8988T (cell line): Measurements from ENCODE around the gene CREB5.

Experiments used
- DNase-seq: peaks from one replicate; pipeline ENCODE4 v3.0.0; 2011

Gene CREB5

GRCh38 chr7:28724563-28724962 lies 312.2 kb downstream of the CREB5 start:
- no peak for DNase-seq

GRCh38 chr7:28725045-28725642 lies 312.8 kb downstream of the CREB5 start:
- no peak for DNase-seq

GRCh38 chr7:28725911-28726310 lies 313.6 kb downstream of the CREB5 start:
- no peak for DNase-seq

- DNase-seq = no peak
Observed at GRCh38 chr7:28726555-28726954, 314.2 kb downstream of the CREB5 start.

- DNase-seq = no peak
Observed at GRCh38 chr7:28729281-28729680, 317.0 kb downstream of the CREB5 start.

- no peak for DNase-seq
Observed at GRCh38 chr7:28729727-28730126, 317.4 kb downstream of the CREB5 start.

GRCh38 chr7:28731092-28731658 lies 318.9 kb downstream of the CREB5 start:
- no peak for DNase-seq

- DNase-seq = no peak
Observed at GRCh38 chr7:28732071-28732869, 320.0 kb downstream of the CREB5 start.

GRCh38 chr7:28733035-28733434 lies 320.7 kb downstream of the CREB5 start:
- DNase-seq = no peak

- DNase-seq = no peak
Observed at GRCh38 chr7:28738412-28738811, 326.1 kb downstream of the CREB5 start.

GRCh38 chr7:28739128-28739527 lies 326.8 kb downstream of the CREB5 start:
- no peak for DNase-seq

GRCh38 chr7:28739826-28740225 lies 327.5 kb downstream of the CREB5 start:
- no peak for DNase-seq

GRCh38 chr7:28744951-28745350 lies 332.6 kb downstream of the CREB5 start:
- DNase-seq = no peak

GRCh38 chr7:28745351-28745750 lies 333.0 kb downstream of the CREB5 start:
- DNase-seq = no peak

GRCh38 chr7:28747404-28747803 lies 335.1 kb downstream of the CREB5 start:
- DNase-seq = no peak

- no peak for DNase-seq
Observed at GRCh38 chr7:28747854-28748253, 335.5 kb downstream of the CREB5 start.

GRCh38 chr7:28748346-28748745 lies 336.0 kb downstream of the CREB5 start:
- no peak for DNase-seq

GRCh38 chr7:28748933-28749584 lies 336.7 kb downstream of the CREB5 start:
- DNase-seq = peak; percentile 24

GRCh38 chr7:28749638-28750037 lies 337.3 kb downstream of the CREB5 start:
- no peak for DNase-seq

GRCh38 chr7:28750981-28751380 lies 338.7 kb downstream of the CREB5 start:
- DNase-seq = no peak

GRCh38 chr7:28753613-28754012 lies 341.3 kb downstream of the CREB5 start:
- DNase-seq = no peak

- DNase-seq = no peak
Observed at GRCh38 chr7:28754027-28754426, 341.7 kb downstream of the CREB5 start.

GRCh38 chr7:28754447-28754846 lies 342.1 kb downstream of the CREB5 start:
- no peak for DNase-seq

GRCh38 chr7:28755255-28755654 lies 342.9 kb downstream of the CREB5 start:
- DNase-seq = no peak
